IMR-90 (cell line): ENCODE measurements around the gene NDUFAF8. TPM values are rescaled to one million over a fixed set of nuclear protein-coding genes. Genes with fewer than 3 reads are reported as not detected.

Experiments
- ATAC-seq: fragments of 200-7000 bp; cut with Tn5 transposase; 2 replicates; pipeline ENCODE4 v1.9.1; 2020; ENCODE audit warnings: low read depth, mild to moderate bottlenecking, moderate library complexity
- BruUV-seq: library from RNA; stranded (reverse); fragments of 400-500 nt; replicated peaks from 2 replicates; lab custom pipeline; 2021; lab: Mats Ljungman, UMichigan
- CTCF ChIA-PET: fragments of 300-600 bp; formaldehyde crosslinking; extraction: SDS; loops from one replicate; lab custom pipeline; 2021; ENCODE audit warnings: antibody characterized with exemption; lab: Yijun Ruan, JAX
- POLR2A ChIA-PET: fragments of 300-600 bp; sonication (Branson Sonifier 250); formaldehyde crosslinking; loops from one replicate; lab custom pipeline; 2022; ENCODE audit warnings: antibody characterized with exemption; ENCODE audit not compliant: unreplicated experiment; lab: Charles Lee
- DNase-seq: peaks from one replicate; pipeline ENCODE4 v3.0.0; 2013
- H2AFZ ChIP-seq: replicated peaks from 2 replicates; pipeline ENCODE3; 2013; ENCODE audit warnings: low read length, mild to moderate bottlenecking; ENCODE audit not compliant: poor library complexity
- H2AK5ac ChIP-seq: 2 replicates; pipeline ENCODE4 v1.6.1; 2013; ENCODE audit warnings: low read depth, low read length, inconsistent platforms
- H2AK9ac ChIP-seq: replicated peaks from 2 replicates; pipeline ENCODE3; 2013; ENCODE audit warnings: mild to moderate bottlenecking, low read depth, low read length, moderate library complexity; ENCODE audit not compliant: poor library complexity
- H2BK120ac ChIP-seq: 2 replicates; pipeline ENCODE4 v1.6.1; 2013; ENCODE audit warnings: low read depth, low read length, inconsistent platforms
- H2BK15ac ChIP-seq: 3 replicates; pipeline ENCODE4 v1.6.1; 2013; ENCODE audit warnings: low read depth, low read length, inconsistent platforms
- H2BK20ac ChIP-seq: 2 replicates; pipeline ENCODE4 v1.6.1; 2013; ENCODE audit warnings: low read depth, mild to moderate bottlenecking, inconsistent platforms, low read length, moderate library complexity
- H2BK5ac ChIP-seq: 2 replicates; pipeline ENCODE4 v1.6.1; 2013; ENCODE audit warnings: mild to moderate bottlenecking, low read depth, low read length, inconsistent platforms; ENCODE audit not compliant: poor library complexity, severe bottlenecking
- H3K14ac ChIP-seq: replicated peaks from 2 replicates; pipeline ENCODE4 v1.6.1; 2013; ENCODE audit warnings: low read depth, low read length, inconsistent platforms
- H3K18ac ChIP-seq: 2 replicates; pipeline ENCODE4 v1.6.1; 2013; ENCODE audit warnings: low read depth, low read length, control low read depth
- H3K23ac ChIP-seq: 2 replicates; pipeline ENCODE4 v1.6.1; 2013; ENCODE audit warnings: low read depth, low read length, inconsistent platforms
- H3K27ac ChIP-seq: 2 replicates; pipeline ENCODE4 v1.5.1; 2013; ENCODE audit warnings: mild to moderate bottlenecking, control low read depth, low read length; ENCODE audit not compliant: insufficient read depth
- H3K27me3 ChIP-seq: 2 replicates; pipeline ENCODE4 v1.6.1; 2013; ENCODE audit warnings: low read length; ENCODE audit not compliant: control insufficient read depth, insufficient read depth
- H3K36me3 ChIP-seq: 2 replicates; pipeline ENCODE4 v1.6.1; 2013; ENCODE audit warnings: low read length, mixed read lengths; ENCODE audit not compliant: control insufficient read depth, insufficient read depth
- H3K4ac ChIP-seq: 2 replicates; pipeline ENCODE4 v1.6.1; 2013; ENCODE audit warnings: low read depth, low read length, inconsistent platforms
- H3K4me1 ChIP-seq: 2 replicates; pipeline ENCODE4 v1.6.1; 2013; ENCODE audit warnings: low read length, mixed read lengths; ENCODE audit not compliant: control insufficient read depth, insufficient read depth
- H3K4me2 ChIP-seq: 2 replicates; pipeline ENCODE4 v1.6.1; 2013; ENCODE audit warnings: low read depth, mild to moderate bottlenecking, control low read depth, low read length, moderate library complexity
- H3K4me3 ChIP-seq: 2 replicates; pipeline ENCODE4 v1.5.1; 2013; ENCODE audit warnings: low read depth, mild to moderate bottlenecking, control low read depth, low read length, moderate library complexity; ENCODE audit not compliant: insufficient read depth
- H3K56ac ChIP-seq: 2 replicates; pipeline ENCODE4 v1.6.1; 2013; ENCODE audit warnings: low read length, inconsistent platforms; ENCODE audit not compliant: insufficient read depth; ENCODE audit errors: extremely low read depth
- H3K79me1 ChIP-seq, 2 experiments: 2 replicates each; pipeline ENCODE4 v1.6.1; 2013; ENCODE audit warnings: low read length in 2 of 2, inconsistent platforms in 1 of 2, low read depth in 1 of 2
- H3K9ac ChIP-seq: 2 replicates; pipeline ENCODE4 v1.6.1; 2013; ENCODE audit warnings: low read depth, low read length, control low read depth
- H3K9me1 ChIP-seq: 2 replicates; pipeline ENCODE4 v1.6.1; 2013; ENCODE audit warnings: low read length, inconsistent platforms; ENCODE audit not compliant: insufficient read depth
- H3K9me3 ChIP-seq: 2 replicates; pipeline ENCODE4 v1.6.1; 2013; ENCODE audit warnings: low read length; ENCODE audit not compliant: control insufficient read depth, insufficient read depth
- H4K20me1 ChIP-seq: 2 replicates; pipeline ENCODE4 v1.6.1; 2013; ENCODE audit warnings: low read length, inconsistent platforms; ENCODE audit not compliant: insufficient read depth
- H4K5ac ChIP-seq: 2 replicates; pipeline ENCODE4 v1.6.1; 2013; ENCODE audit warnings: mild to moderate bottlenecking, low read depth, low read length, control low read depth
- H4K8ac ChIP-seq, 2 experiments: 2 replicates each; pipeline ENCODE4 v1.6.1; 2013; ENCODE audit warnings: low read depth in 2 of 2, low read length in 2 of 2, control low read depth in 1 of 2, inconsistent platforms in 1 of 2
- H4K91ac ChIP-seq: 2 replicates; pipeline ENCODE4 v1.6.1; 2013; ENCODE audit warnings: low read depth, low read length, inconsistent platforms; ENCODE audit not compliant: insufficient read depth
- CEBPB ChIP-seq: IDR thresholded peaks from 2 replicates; pipeline ENCODE4 v1.6.1; 2012; ENCODE audit warnings: low read depth, low read length, improper control_type of control experiment
- FOS ChIP-seq: fragments of 150-350 bp; IDR thresholded peaks from 2 replicates; pipeline ENCODE4 v1.6.1; 2016; ENCODE audit warnings: low read depth, low read length
- MAZ ChIP-seq: IDR thresholded peaks from 2 replicates; pipeline ENCODE4 v1.6.1; 2012; ENCODE audit warnings: low read depth, mild to moderate bottlenecking, low read length, improper control_type of control experiment, moderate library complexity, borderline replicate concordance
- MXI1 ChIP-seq: IDR thresholded peaks from 2 replicates; pipeline ENCODE4 v1.6.1; 2012; ENCODE audit warnings: low read depth, mild to moderate bottlenecking, low read length, moderate library complexity, borderline replicate concordance
- NFE2L2 ChIP-seq: fragments of 150-350 bp; IDR thresholded peaks from 2 replicates; pipeline ENCODE4 v1.6.1; 2016; ENCODE audit warnings: low read depth, mild to moderate bottlenecking, low read length
- POLR2A ChIP-seq: IDR thresholded peaks from 2 replicates; pipeline ENCODE4 v1.6.1; 2012; ENCODE audit warnings: mild to moderate bottlenecking, low read depth, low read length
- RCOR1 ChIP-seq: IDR thresholded peaks from 2 replicates; pipeline ENCODE4 v1.6.1; 2012; ENCODE audit warnings: mild to moderate bottlenecking, low read length, improper control_type of control experiment; ENCODE audit not compliant: insufficient replicate concordance
- RFX5 ChIP-seq: IDR thresholded peaks from 2 replicates; pipeline ENCODE4 v1.8.0; 2012; ENCODE audit warnings: low read depth, mild to moderate bottlenecking, low read length, moderate library complexity
- WGBS, 2 experiments: methylation state at CpG; one replicate each; pipeline versions ENCODE4 v1.1.5 to v1.1.7; 2013; ENCODE audit warnings: missing lambda C conversion rate in 2 of 2; ENCODE audit not compliant: insufficient read length in 1 of 2; ENCODE audit errors: extremely low coverage in 2 of 2; 5-methylcytosine and 5-hydroxymethylcytosine counted together
- dilution Hi-C: fragments of 300-500 bp; cut with HindIII; formaldehyde crosslinking; loops from one replicate; pipeline ENCODE4 v1.14.3; 2018; ENCODE audit warnings: low sequenced_read_pairs; ENCODE audit not compliant: unreplicated experiment
- in situ Hi-C: fragments of 300-500 bp; cut with MboI; formaldehyde crosslinking; loops from 3 replicates; pipeline ENCODE4 v1.14.3; 2019; ENCODE audit warnings: low sequenced_read_pairs, inconsistent platforms, mixed read lengths
- intact Hi-C: fragments of 100-400 bp; cut with micrococcal nuclease; formaldehyde crosslinking; loops from 2 replicates; pipeline ENCODE4 v1.10.0; 2022
- polyA plus RNA-seq, 3 experiments: library from polyadenylated mRNA; depleted of rRNA; stranded (reverse); fragments of >200 nt; gene quantifications; 2 replicates each; pipeline ENCODE4 v1.2.3, GENCODE V29; 2012; ENCODE audit warnings: low replicate concordance in 1 of 3
- total RNA-seq: library from RNA; depleted of rRNA; stranded (reverse); fragments of >200 nt; gene quantifications from 2 replicates; pipeline ENCODE4 v1.2.3, GENCODE V29; 2012
- TF ChIP-seq, protein P1 (sequence below): fragments of 150-350 bp; IDR thresholded peaks from 2 replicates; pipeline ENCODE4 v1.6.1; 2016; ENCODE audit warnings: low read depth, mild to moderate bottlenecking, low read length, moderate library complexity, borderline replicate concordance
- TF ChIP-seq, protein P2 (sequence below): conservative IDR thresholded peaks from 2 replicates; pipeline ENCODE4 v1.5.1; 2012; ENCODE audit warnings: mild to moderate bottlenecking, low read depth, low read length, improper control_type of control experiment

Gene NDUFAF8
- total and polyA plus RNA-seq, 2 of the 4 experiments (the other 2 are of a cell fraction): 11.1 to 65.0 TPM

DNA sequence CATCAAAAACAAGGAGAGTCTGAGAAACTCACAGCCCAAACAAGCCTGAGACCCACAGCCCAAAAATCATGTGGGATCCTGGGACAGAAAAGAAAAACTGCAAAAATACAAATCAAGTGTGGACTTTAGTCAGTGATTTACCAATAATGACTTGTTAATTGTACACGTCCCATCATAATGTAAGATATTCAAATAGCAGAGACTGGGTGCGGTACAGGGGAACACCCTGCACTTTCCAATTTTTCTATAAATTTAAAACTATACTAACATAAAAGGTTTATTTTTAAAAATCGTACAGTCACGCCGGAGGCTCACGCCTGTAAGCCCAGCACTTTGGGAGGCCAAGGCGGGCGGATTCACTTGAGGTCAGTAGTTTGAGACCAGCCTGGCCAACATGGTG is 25.1 kb upstream of the NDUFAF8 start:
- no peak for ATAC-seq
- POLR2A ChIA-PET: no interaction called here

More for the DNA sequence above, 25.1 kb upstream of the NDUFAF8 start:
- Histone ChIP-seq H2BK5ac (no peak overlapping the region), H4K5ac (no peak overlapping the region), H2BK120ac (no peak overlapping the region), H3K18ac (no peak overlapping the region), H3K4me1 (no peaks in the 10 kb centered on the region), H3K56ac (no peak overlapping the region), H4K20me1 (no peaks in the 10 kb centered on the region; the same call in 1 of the 2 replicates), H3K36me3 (no peaks in the 10 kb centered on the region), H3K14ac (no peak overlapping the region), H2AK5ac (no peak overlapping the region), H2BK20ac (no peak overlapping the region), H4K8ac (no peak overlapping the region), H3K9me1 (no peaks in the 10 kb centered on the region), H3K23ac (no peak overlapping the region), H2AFZ (no peak overlapping the region), H3K79me1 (peaks cover 0 to 6% of the 10 kb centered on the region in 2 experiments; a peak in 1 of 4 replicates), H3K4ac (no peak overlapping the region), H2BK15ac (no peak overlapping the region), H3K4me2 (no peak overlapping the region), H3K9me3 (no peaks in the 10 kb centered on the region), H3K9ac (no peak overlapping the region), H2AK9ac (no peak overlapping the region), H4K91ac (no peak overlapping the region), H3K27me3 (no peaks in the 10 kb centered on the region), H3K4me3 (no peak overlapping the region), H3K27ac (no peak overlapping the region)
- no peak for DNase-seq
- CTCF ChIA-PET: no interaction called here
- intact Hi-C loops: no loop called here
- dilution Hi-C loops: no loop called here
- TF ChIP-seq, protein P1, sequence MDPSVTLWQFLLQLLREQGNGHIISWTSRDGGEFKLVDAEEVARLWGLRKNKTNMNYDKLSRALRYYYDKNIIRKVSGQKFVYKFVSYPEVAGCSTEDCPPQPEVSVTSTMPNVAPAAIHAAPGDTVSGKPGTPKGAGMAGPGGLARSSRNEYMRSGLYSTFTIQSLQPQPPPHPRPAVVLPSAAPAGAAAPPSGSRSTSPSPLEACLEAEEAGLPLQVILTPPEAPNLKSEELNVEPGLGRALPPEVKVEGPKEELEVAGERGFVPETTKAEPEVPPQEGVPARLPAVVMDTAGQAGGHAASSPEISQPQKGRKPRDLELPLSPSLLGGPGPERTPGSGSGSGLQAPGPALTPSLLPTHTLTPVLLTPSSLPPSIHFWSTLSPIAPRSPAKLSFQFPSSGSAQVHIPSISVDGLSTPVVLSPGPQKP: no peak
- no peak for TF ChIP-seq RCOR1
- TF ChIP-seq MXI1: no peak
- TF ChIP-seq NFE2L2: no peak
- TF ChIP-seq FOS: no peak
- no peak for TF ChIP-seq CEBPB
- TF ChIP-seq POLR2A: no peak
- TF ChIP-seq, protein P2, sequence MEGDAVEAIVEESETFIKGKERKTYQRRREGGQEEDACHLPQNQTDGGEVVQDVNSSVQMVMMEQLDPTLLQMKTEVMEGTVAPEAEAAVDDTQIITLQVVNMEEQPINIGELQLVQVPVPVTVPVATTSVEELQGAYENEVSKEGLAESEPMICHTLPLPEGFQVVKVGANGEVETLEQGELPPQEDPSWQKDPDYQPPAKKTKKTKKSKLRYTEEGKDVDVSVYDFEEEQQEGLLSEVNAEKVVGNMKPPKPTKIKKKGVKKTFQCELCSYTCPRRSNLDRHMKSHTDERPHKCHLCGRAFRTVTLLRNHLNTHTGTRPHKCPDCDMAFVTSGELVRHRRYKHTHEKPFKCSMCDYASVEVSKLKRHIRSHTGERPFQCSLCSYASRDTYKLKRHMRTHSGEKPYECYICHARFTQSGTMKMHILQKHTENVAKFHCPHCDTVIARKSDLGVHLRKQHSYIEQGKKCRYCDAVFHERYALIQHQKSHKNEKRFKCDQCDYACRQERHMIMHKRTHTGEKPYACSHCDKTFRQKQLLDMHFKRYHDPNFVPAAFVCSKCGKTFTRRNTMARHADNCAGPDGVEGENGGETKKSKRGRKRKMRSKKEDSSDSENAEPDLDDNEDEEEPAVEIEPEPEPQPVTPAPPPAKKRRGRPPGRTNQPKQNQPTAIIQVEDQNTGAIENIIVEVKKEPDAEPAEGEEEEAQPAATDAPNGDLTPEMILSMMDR: no peak
- TF ChIP-seq MAZ: no peak
- no peak for TF ChIP-seq RFX5
- WGBS, 2 experiments: no CpG with 5 or more reads among the region's 8 CpGs
- in situ Hi-C loops: no loop called here
- BruUV-seq: no TSS peak
